HG02763 (cell line): ENCODE data around the gene MPP1.

Experiments used
- ATAC-seq: cut with Tn5 transposase; IDR thresholded peaks from one replicate; pipeline ENCODE4 v1.9.1; 2021; ENCODE audit warnings: mild to moderate bottlenecking, moderate library complexity; ENCODE audit not compliant: unreplicated experiment

The MPP1 gene

DNA sequence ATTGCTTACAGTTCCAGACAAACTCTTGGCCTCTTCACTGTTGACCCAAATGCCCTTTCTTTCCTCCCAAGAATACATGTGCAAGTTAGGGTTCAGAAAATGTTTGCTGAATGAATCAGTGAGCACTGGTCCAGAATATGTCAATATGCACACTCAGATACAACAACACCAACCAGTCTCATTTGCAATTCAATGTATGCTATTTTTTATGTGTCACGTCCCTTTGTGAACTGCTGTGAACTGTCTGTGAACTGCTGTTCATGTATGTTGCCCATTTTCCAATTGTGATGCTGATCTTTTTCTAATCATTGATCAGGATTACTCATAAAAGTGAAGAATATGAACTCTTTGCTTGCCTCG, 72.2 kb downstream of the MPP1 start:
- ATAC-seq, result no peak

DNA sequence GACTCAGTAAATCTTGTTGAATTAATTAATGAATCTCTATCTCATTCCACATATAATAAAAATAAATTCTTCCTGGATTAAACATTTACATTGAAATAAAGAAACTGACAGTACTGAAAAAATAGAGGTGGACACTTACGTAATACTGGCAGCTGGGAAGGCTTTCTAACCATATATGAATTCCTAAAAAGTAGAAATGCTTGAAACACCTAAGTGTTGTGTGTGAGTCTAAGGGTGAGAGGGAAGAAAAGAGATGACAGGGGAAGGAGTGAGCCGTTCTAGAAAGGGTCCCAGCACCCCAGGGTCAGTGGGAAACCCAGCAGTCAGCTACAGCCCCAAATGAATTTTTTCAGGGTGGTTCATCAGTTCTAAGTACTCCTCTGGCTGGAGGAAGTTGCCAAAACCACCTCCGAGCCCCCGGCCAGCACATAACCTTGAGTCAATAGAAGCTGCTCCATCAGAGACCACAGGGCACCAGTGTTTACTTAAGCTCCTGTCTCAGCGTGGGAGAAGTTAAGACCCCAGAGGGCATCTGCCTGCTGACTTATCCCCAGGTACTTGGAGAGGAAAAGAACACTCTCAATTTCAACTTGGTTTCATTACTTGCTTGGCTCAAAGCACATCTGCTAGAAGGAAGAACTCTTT, 72.7 kb downstream of the MPP1 start:
- no peak for ATAC-seq

DNA sequence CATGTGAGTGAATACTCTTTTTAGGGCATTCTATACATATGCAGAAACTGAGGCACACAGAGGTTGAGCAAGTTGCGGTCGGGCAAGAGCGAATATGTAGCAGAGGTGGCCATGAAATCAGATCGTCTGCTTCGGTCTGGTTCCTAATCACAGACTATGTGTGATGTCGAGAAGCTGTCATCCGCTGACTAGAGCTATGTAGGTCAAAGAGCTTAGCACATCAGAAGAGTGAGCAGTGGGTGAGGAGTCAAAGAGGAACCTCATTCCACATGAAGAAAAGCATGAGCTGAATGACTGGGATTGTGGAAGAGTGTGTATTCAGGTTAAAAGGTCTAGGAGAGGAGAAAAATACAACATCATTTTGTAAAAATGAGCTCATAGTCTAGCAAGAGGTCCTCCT, 73.4 kb downstream of the MPP1 start:
- no peak for ATAC-seq

DNA sequence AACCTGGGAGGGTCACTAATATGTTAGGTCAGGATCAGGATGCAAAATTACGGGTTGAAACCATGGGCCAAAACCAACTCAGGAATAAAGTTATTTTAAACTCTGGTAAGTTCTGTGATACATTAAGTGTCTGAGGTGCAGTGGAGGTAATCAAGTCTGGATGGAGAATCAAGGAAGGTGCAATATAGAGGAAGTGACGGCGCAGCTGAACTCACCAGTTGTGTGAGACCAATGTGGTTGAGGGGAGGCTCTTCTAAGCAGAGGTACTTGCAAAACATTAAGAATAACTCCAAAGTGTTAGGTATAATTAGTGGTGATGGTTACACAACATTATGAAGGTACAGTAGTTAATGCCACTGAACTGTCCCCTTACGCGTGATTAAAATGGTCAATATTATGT, 74.1 kb downstream of the MPP1 start:
- no peak for ATAC-seq

DNA sequence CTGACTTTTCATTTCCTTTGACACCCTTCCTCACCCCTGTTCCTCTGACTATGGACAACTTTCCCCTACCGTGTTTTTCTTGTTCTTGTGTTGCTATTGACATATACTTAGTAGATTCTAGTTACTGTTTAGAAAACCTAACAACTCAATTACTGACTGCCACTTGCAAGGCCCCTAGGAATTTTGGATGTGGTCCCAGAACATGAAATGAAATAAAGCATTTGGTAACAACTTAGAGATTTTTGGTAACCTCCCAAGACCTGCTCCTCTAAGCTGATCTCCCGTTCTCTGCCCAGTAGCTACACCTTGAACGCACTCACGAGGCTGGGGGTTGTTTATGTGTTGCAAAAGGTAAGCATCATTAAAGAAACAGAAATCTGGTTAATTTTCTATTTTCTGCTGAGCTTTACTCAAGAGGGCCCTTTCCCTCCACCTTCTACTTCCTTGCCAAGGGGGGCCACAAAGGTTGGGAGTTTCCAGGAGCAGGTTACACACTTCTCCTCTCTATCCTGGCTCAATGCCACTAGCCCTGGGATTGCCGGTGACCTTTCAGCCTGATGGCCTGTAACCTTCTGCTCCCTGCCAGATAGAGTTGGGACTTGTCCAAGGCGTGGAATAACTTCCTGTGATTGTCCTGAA, 74.9 kb downstream of the MPP1 start:
- no peak for ATAC-seq

DNA sequence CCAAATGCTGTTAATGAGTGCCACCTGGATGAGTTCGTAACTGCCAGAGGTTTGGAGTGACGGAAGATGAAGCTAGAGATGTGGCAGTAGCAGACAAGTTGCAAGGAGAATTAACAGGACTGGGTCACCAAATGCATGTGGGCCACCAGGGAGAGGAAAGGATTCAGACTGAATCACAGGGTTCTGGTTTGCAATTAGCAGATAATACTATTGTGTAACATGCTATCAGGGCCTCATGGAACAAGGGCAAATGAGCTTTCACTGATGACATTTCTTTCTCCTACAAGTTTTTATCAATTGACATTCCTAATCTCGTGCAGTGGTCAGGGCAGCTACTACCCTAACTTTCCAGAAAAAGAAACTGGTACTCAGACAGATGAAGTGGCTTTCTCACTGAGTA, 75.8 kb downstream of the MPP1 start:
- no peak for ATAC-seq
